GM12891 (cell line): ENCODE results near the gene INSIG1.

Experiments
- DNase-seq: peaks from one replicate; pipeline ENCODE4 v3.0.0; 2011; ENCODE audit warnings: low spot score; ENCODE audit not compliant: insufficient read length
- FAIRE-seq: peaks from 2 replicates; lab custom pipeline; 2011; peaks lifted over from hg19 to GRCh38; lab: Jason Lieb, UNC
- PAX5 ChIP-seq: IDR thresholded peaks from 2 replicates; pipeline ENCODE4 v1.6.1; 2011; ENCODE audit warnings: low read length, moderate library complexity, mild to moderate bottlenecking; ENCODE audit not compliant: insufficient read depth, severe bottlenecking
- POLR2A ChIP-seq: IDR thresholded peaks from 2 replicates; pipeline ENCODE4 v1.6.1; 2011; ENCODE audit warnings: low read depth, low read length, control low read depth
- POLR2AphosphoS5 ChIP-seq: IDR thresholded peaks from 2 replicates; pipeline ENCODE4 v1.6.1; 2011; ENCODE audit warnings: low read depth, low read length, control low read depth
- POU2F2 ChIP-seq: IDR thresholded peaks from 2 replicates; pipeline ENCODE4 v1.6.1; 2011; ENCODE audit warnings: low read depth, mild to moderate bottlenecking, control low read depth, low read length, moderate library complexity
- SPI1 ChIP-seq: IDR thresholded peaks from 2 replicates; pipeline ENCODE4 v1.6.1; 2011; ENCODE audit warnings: low read depth, low read length, control low read depth
- TAF1 ChIP-seq: IDR thresholded peaks from 2 replicates; pipeline ENCODE4 v1.6.1; 2011; ENCODE audit warnings: low read depth, low read length, control low read depth

Gene INSIG1

GRCh38 chr7:155322530-155322929 is 24.9 kb downstream of the INSIG1 start:
- no peak for FAIRE-seq
- no peak for DNase-seq
- TF ChIP-seq TAF1 (no peak), SPI1 (no peak), PAX5 (no peak), POLR2AphosphoS5 (no peak), POU2F2 (no peak), POLR2A (no peak)

GRCh38 chr7:155323001-155323638 is 25.4 kb downstream of the INSIG1 start:
- TF ChIP-seq POLR2AphosphoS5 = no peak
- TF ChIP-seq POU2F2 = no peak
- no peak for TF ChIP-seq PAX5
- TF ChIP-seq SPI1 = no peak
- no peak for TF ChIP-seq TAF1
- TF ChIP-seq POLR2A = no peak
- DNase-seq = no peak
- FAIRE-seq = no peak

GRCh38 chr7:155324012-155324917 is 26.6 kb downstream of the INSIG1 start:
- no peak for TF ChIP-seq POLR2A
- TF ChIP-seq POU2F2 = no peak
- no peak for TF ChIP-seq PAX5
- no peak for TF ChIP-seq TAF1
- no peak for TF ChIP-seq SPI1
- TF ChIP-seq POLR2AphosphoS5 = no peak
- FAIRE-seq = no peak
- no peak for DNase-seq

GRCh38 chr7:155324918-155325235 is 27.2 kb downstream of the INSIG1 start:
- no peak for TF ChIP-seq POLR2A
- no peak for TF ChIP-seq SPI1
- TF ChIP-seq POLR2AphosphoS5 = no peak
- no peak for TF ChIP-seq PAX5
- TF ChIP-seq POU2F2 = no peak
- TF ChIP-seq TAF1 = no peak
- DNase-seq (no peak), FAIRE-seq (no peak)

- FAIRE-seq = no peak
- no peak for DNase-seq
- TF ChIP-seq SPI1 = no peak
- TF ChIP-seq POLR2A = no peak
- TF ChIP-seq TAF1 = no peak
- no peak for TF ChIP-seq PAX5
- TF ChIP-seq POLR2AphosphoS5 = no peak
- TF ChIP-seq POU2F2 = no peak
Measured at GRCh38 chr7:155326385-155326784, 28.7 kb downstream of the INSIG1 start.

- DNase-seq (no peak), FAIRE-seq (no peak)
- TF ChIP-seq TAF1 (no peak), POLR2AphosphoS5 (no peak), PAX5 (no peak), POLR2A (no peak), SPI1 (no peak), POU2F2 (no peak)
Measured at GRCh38 chr7:155327590-155328320, 30.1 kb downstream of the INSIG1 start.

GRCh38 chr7:155329225-155329624 is 31.5 kb downstream of the INSIG1 start:
- DNase-seq (no peak), FAIRE-seq (no peak)
- no peak for TF ChIP-seq SPI1
- no peak for TF ChIP-seq POU2F2
- no peak for TF ChIP-seq POLR2AphosphoS5
- TF ChIP-seq TAF1 = no peak
- TF ChIP-seq POLR2A = no peak
- no peak for TF ChIP-seq PAX5

- FAIRE-seq = no peak
Measured at GRCh38 chr7:155331396-155331795, 33.7 kb downstream of the INSIG1 start.

More at GRCh38 chr7:155331396-155331795, 33.7 kb downstream of the INSIG1 start:
- no peak for TF ChIP-seq PAX5
- no peak for TF ChIP-seq POU2F2
- no peak for TF ChIP-seq SPI1
- no peak for TF ChIP-seq POLR2AphosphoS5
- no peak for TF ChIP-seq POLR2A
- no peak for TF ChIP-seq TAF1
- DNase-seq = no peak
